Stimulated activated CD8-positive, alpha-beta memory T cell treated with anti-CD3 and anti-CD28 coated beads, Interleukin-12 subunit alpha, Interleukin-12 subunit beta, amount 100 ng/mL, for 24 hours (primary cell): ENCODE results near the gene CPT1A.

ENCODE experiments used
- DNase-seq: peaks from one replicate; pipeline ENCODE4 v3.0.0-alpha.2; 2020; ENCODE audit errors: extremely low read depth

Gene CPT1A

DNA sequence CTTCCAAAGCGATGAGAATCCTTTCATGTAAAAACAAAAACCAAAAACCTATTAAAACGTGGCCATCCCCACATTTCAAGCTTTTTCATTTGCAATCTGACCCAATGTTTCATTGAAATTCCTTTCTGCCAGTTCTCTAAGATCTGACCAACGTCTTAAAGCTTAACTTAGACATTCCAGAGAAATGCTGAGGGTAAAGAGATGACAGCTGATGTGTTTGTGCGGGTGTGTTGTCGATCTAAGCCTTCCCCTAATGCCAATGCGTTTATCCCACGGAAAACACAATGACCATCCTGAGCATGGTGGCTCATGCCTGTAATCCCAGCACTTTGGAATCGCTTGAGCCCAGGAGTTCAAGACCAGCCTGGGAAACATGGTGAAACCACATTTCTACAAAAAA lies 84.0 kb downstream of the CPT1A start:
- no peak for DNase-seq

GRCh38 chr11:68756171-68756766 lies 85.4 kb downstream of the CPT1A start:
- no peak for DNase-seq

GRCh38 chr11:68753300-68753699 lies 88.4 kb downstream of the CPT1A start:
- DNase-seq: no peak

DNA sequence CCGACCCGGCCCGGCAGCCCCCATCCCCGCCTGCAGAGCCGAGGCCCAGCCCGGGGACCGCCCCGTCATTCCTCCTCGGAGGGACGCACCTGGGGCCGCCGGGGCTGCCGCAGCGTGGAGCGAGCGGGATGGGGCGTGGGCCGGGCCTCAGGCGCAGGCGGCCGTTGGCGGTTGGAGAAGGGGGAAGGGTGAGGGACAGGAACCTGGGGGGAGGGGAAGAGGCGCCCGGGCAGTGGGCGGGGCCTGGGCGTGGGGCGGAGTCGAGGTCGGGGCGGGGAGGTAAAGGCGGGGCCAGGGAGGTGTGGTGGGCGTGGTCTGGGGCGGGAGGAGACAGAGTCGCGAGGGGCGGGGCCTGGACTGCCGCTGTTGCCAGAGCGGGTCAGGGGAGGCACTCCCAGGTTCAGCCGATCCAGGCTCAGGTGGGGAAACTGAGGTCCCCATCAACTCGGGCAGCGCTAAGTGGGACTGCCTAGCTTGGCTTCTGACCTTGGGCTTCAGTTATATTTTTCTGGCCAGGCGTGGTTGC lies 90.3 kb downstream of the CPT1A start, which contains the start of gene TESMIN:
TSS of gene TESMIN (minus strand) at position 190 of the 526 bp plus-strand sequence. CDS start 860 bp downstream, outside the sequence.
- peak; percentile 65 for DNase-seq

DNA sequence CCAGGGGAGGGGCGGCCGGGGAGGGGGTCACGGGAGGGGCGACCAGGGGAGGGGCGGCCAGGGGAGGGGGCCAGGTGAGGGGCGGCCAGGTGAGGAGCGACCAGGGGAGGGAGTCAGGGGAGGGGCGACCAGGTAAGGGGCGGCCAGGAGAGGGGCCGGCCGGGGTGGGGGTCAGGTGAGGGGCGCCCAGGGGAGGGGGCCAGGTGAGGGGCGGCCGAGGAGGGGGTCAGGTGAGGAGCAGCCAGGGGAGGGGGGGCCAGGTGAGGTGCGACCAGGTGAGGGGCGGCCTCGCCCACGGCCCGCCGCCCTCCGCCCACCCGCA lies 90.8 kb downstream of the CPT1A start:
- no peak for DNase-seq

DNA sequence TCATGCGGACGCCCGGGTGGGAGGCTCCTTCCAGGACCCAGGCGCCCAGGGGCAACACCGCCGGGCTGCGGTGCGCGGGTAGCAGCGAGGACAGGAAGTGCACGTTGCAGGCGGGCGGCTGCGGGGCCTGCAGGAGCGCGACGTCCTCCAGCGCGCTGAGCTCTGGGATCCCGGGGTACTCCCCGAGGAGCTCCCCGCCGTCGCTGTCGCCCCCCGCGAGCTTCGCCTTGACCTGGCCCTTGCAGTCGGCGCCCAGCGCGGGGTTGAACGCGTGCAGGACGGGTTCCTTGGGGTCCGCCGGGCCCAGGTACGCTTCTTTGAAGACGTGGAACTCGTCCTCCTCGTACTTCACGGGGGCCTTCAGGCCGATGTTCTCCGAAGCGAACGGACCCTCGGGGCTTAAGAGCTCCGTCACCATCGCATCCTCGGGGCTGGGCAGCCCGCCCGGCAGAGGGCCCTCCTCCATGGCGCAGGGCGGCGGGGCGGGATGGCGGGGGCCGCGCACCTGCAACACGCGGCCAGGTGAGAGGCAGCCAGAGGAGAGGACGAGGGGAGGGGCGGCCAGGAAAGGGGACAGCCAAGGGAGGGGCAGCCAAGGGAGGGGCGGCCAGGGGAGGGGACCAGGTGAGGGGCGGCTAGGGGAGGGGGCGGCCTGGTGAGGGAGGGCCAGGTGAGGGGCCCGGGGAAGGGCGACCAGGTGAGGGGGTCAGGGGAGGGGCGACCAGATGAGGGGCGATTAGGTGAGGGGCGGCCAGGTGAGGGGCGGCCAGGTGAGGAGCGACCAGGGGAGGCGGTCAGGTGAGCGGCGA lies 91.3 kb downstream of the CPT1A start:
- no peak for DNase-seq

DNA sequence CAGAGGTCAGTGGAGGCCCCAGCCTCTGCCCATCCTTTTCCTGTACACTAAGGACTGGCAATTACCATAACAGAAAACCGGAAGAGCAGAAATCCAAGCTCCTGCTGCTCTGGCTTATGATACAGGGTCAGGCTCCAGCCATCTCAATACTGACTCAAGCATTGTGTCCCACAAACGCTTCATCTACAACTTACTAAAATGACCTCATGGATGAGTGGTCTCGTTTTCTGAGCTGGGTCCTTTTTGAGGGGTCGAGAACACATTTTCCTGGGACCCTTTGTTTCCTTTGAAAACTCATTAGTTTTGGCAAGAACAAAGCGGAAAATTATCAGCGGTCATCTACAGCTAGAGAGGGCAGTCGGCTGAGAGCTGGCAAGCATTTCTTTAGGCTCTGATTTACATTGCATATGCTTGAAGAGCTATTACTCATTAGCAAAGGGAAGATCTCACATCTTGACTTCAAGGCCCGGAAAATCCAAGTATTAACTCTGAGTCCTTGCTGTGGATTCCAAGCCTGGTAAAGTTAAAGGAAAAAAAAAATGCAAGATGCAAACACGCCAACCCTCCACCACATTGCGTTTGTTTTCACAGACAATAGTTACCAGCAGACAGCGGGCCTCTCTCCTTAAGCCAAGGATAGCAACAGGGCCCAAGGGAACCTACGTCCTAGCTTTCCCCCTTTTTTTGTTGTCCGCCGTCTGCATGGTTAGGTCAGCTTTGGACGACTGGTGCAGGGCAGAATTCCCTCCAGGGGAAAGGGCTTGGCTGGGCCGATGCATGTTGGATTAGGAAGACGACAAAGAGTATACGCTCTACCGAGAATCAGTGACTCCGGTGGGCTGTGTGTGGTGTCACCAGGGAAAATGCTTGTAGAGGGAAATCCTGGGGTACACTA lies 92.2 kb downstream of the CPT1A start:
- DNase-seq: no peak

GRCh38 chr11:68748061-68748460 lies 93.7 kb downstream of the CPT1A start:
- DNase-seq: no peak

DNA sequence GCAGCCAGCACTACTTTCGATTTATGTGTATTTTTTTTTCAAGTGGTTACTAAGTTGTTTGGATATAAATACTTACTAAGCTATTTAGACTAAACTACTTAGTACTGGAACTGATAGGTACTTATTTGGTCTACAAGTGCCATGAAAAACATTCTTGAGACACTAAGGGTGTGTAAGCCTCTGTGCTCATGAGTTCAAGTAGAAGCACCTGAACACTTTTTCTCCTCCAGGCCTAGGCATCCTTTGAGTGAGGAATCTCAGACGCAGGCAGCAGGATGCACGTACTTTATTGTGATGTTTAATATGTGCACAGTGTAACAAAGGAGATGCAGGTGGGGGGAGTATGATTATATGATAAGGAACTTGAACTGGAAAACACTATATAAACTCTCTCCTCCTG lies 98.2 kb downstream of the CPT1A start:
- DNase-seq: no peak

- no peak for DNase-seq
Observed at GRCh38 chr11:68741463-68741862, 100.3 kb downstream of the CPT1A start.

DNA sequence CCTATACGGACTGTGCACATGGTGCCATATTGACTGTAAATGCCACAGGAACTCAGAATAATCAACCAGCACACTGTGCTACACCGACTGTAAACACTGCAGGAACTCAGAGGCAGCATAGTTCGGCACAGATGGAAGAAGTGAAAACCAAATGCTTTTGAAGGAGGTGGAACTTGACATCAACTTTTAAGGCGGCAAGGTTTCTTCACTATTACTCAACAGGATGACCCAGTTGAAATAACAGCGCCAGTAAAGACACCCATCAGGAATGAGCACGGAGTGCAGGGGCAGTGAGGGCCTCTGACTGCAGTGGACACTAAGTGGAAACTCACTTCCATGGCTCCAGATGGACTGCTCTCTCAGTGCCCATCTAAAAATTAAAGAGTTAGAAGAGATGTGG lies 106.1 kb downstream of the CPT1A start:
- DNase-seq: no peak

- no peak for DNase-seq
Observed at GRCh38 chr11:68735125-68735524, 106.6 kb downstream of the CPT1A start.

DNA sequence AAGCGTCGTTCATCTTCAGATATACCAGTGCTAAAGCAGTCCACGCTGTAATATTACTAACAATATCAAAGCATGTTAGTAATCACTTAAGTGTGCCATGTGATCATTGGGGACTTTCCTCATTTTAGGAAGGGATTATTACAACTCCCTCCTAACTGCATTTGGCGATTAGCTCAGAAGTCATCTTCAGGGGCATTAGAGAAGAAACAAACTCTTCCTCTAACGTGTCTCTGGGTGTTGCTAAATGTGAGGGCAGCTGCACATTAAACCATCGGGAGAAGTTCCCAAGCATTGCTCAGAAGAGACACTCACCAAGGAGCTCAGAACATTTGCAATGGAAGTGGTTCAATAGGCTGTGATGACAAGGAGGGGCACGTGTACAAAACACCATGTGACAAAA lies 107.6 kb downstream of the CPT1A start:
- no peak for DNase-seq

DNA sequence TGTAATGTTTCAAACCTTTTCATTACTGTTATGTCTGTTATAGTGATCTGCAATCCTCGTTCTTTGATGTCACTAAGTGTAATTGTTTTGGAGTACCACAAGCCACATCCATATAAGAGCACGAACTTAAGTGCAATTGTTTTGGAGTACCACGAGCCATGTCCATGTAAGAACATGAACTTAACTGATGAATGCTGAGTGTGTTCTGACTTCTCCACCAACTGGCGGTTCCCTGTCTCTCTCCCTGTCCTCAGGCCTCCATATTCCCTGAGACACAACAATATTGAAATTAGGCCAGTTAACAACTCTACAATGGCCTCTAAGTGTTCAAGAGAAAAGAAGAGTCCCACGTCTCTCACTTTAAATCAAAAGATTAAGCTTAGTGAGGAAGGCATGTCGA lies 113.9 kb downstream of the CPT1A start:
- no peak for DNase-seq

GRCh38 chr11:68724293-68724692 lies 117.4 kb downstream of the CPT1A start:
- DNase-seq: no peak

- DNase-seq: no peak
Observed at GRCh38 chr11:68722143-68722542, 119.6 kb downstream of the CPT1A start.

GRCh38 chr11:68721075-68721474 lies 120.6 kb downstream of the CPT1A start:
- DNase-seq: no peak

DNA sequence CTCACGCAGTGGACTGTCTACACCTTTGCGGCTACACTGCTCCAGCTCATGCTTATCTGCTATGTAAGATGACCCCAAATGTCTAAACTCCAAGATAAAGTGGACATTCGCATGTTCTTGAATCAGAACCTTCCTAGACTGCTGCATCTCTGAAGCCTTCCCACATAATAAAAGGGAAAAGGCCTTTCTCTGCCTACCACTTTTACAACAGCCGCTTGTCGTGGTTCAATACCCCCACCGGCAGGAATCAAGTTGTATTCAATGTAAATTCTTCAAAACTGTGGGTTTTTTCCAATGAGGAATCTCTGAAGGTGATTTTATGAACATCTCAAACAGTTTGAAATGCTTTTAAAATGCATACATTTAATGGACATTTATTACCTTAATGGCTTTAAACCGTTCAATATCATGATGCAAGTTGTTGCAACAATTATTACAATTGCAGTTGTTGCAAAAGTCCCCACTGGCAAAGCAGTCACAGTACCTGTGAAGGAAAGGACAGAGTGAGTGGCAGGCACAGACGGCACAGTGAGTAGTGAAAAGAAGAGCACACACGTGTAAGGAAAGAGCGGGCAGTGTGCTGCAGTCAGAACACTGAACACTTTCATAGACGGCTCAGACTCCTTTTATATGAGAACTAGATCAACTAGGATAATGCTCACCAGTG lies 126.1 kb downstream of the CPT1A start:
- no peak for DNase-seq

DNA sequence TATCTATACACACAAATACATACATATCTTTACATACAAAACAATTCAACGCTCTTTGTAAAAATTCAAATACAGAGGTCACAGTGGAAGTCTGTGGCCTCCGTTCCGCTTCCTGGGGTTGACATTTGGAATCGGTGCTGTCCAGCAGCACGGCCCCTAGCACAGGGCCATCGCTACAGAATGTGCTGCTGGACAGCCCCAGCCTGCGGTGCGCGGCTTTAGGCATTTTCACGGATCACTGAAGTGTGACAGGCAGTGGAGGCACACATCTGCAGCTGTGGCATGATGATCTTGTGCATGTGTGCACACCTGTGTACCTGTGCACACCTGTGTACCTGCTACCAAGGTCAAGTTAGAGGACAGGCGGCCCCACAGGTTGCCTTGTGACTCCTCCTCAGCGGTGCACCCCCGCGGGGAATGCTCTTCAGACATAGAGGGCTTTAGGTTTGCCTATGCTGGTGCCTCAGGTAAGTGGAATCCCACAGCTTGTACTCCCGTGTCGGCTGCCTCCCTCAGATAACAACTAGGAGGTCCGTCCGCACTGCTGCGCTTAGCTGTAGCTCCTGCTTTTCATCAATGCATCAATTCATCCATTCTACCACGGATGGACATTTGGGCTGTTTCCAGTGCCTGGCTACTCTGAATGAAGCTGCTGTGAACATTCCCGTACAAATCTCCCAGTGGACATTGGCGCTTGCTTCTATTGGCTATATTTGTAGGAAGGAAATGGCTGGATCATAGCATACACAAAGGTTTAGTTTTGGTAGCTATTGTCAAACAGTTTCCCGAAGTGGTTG lies 127.5 kb downstream of the CPT1A start:
- no peak for DNase-seq

DNA sequence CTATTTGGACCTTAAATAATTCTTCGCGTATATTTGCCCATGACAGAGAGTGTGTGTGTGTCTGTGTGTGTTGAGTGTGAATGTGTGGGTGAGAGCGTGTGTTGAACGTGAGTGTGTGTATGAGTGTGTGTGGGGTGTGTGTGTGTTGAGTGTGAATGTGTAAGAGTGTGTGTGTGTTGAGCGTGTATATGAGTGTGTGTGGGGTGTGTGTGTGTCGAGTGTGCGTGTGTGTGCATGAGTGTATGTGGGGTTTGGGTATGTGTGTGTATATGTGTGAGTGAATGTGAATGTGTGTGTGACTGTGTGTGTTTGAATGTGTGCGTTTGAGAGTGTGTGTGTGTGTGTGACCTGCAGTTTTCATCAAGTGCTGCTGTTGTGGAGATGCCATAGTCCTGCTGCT lies 130.6 kb downstream of the CPT1A start:
- no peak for DNase-seq

DNA sequence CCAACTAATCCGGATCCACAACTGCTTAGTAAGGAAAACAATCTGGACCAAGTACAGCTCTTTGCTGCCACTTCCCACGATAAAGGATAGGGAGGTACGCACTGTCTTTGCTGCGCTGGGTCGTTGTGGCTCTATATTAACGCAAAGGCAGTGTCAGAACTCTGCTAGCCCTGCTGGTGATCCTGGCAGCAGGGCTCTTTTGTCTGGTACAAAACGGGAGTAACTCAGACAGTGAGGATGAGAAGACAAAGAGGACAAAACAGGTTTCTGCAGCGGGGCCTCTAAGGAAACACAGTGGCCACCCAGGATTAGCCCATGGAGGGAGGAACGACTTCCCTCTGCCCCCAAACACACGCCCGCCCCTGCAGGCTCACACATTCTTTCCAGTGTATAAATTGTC lies 131.3 kb downstream of the CPT1A start:
- DNase-seq: no peak
